Measurements from ENCODE around the gene KRTAP10-3. TPM values are rescaled to one million over a fixed set of nuclear protein-coding genes. Genes with fewer than 3 reads are reported as not detected.
"Not testable (repeated sequence)": the region's sequence is repeated elsewhere in the genome, so short reads cannot be mapped to it uniquely, and the experiment has no call there.

KRTAP10-3 gene
- total RNA-seq, 2 experiments from 2014 or later, result not detected

DNA sequence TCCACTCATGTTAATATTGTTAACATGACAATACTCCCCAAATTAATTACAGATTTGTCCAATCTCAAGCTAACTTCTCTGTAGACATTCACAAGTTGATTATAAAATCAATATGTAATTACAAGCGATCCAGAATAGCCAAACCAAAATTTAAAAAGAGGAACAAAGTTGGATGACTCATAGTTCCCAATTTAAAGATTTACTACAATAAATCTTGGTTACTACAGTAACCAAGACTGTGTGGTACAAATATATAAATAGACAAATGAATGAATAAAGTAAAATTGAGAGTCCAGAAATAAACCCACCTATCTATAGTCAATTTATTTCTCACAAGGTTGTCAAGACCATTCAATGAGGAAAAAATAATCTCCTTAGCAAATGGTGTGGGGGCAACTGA, 7.8 kb upstream of the KRTAP10-3 start:
- DNase-seq, result no peak
- H3K9me3 Mint-ChIP-seq (ENCODE audit: insufficient read depth), result peaks cover 12% of the 10 kb centered on the region
- peaks cover 12% of the 10 kb centered on the region for H3K4me1 Mint-ChIP-seq (ENCODE audit: low read depth)
- no peak overlapping the region for H3K4me3 Mint-ChIP-seq
- CTCF ChIA-PET, result no interaction called here
- ATAC-seq, result no peak
- peaks cover 3% of the 10 kb centered on the region for H3K27me3 Mint-ChIP-seq (ENCODE audit: low read depth)
- no peak overlapping the region for H3K27ac Mint-ChIP-seq
- peaks cover 3% of the 10 kb centered on the region for H3K36me3 Mint-ChIP-seq (ENCODE audit: low read depth)
- POLR2A ChIA-PET, result no interaction called here

DNA sequence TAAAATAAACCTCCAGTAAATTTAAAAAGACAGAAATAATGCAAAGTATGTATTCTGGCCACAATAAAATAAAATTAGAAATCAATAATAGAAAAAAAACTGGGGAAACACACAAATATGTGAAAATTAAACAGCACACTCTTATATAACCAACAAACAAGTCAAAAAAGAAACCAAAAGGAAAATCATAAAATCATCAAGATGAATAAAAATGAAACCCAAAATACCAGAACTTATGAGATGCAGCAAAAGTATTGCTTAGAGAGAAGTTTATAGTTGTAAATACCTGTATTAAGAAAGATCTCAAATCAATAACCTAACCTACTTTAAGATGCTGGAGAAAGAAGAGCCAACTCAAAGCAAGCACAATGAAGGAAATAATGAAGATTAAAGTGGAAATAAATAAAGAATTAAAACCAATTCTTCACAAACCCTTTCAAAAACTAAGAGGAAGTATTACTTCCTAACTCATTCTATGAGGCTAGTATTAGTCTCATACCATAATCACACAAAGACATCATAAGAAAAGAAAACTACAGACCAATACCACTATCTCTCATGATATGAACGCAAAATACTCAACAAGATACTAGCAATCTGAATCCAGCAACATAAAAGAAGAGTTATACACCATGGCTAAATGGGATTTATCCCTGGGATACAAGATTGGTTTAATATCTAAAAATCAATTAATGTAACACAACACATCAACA, 6.4 kb upstream of the KRTAP10-3 start:
- Mint-ChIP-seq H3K27ac (peak overlapping the region; percentile 79), H3K36me3 (ENCODE audit: low read depth) (peaks cover 3% of the 10 kb centered on the region), H3K27me3 (ENCODE audit: low read depth) (peaks cover 9% of the 10 kb centered on the region), H3K9me3 (ENCODE audit: insufficient read depth) (peaks cover 17% of the 10 kb centered on the region), H3K4me1 (ENCODE audit: low read depth) (peaks cover 12% of the 10 kb centered on the region), H3K4me3 (no peak overlapping the region)
- ATAC-seq, result no peak
- DNase-seq, result no peak
- POLR2A ChIA-PET, result no interaction called here
- CTCF ChIA-PET, result no interaction called here

DNA sequence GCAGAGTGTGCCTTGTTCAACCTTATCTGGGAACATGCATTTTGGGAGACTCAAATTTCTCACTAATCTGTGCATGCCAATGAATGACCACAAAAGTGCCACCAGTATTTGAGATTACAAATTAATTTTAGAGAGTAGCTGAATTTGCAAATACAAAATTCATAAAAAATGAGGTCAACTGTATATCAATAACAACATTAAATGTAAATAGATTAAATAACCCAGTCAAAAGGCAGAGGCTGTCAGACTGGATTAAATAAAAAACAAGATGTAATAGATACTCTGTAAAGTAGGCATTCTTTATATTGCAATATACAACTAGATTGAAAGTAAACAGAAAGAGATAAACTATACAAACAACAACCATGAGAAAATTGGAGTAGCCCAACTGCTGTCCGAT, 5.5 kb upstream of the KRTAP10-3 start:
- Mint-ChIP-seq H3K9me3 (ENCODE audit: insufficient read depth) (peaks cover 17% of the 10 kb centered on the region), H3K36me3 (ENCODE audit: low read depth) (peaks cover 3% of the 10 kb centered on the region), H3K27ac (no peak overlapping the region), H3K4me3 (no peak overlapping the region), H3K27me3 (ENCODE audit: low read depth) (peaks cover 14% of the 10 kb centered on the region), H3K4me1 (ENCODE audit: low read depth) (peaks cover 12% of the 10 kb centered on the region)
- CTCF ChIA-PET, result no interaction called here
- ATAC-seq (no peak), DNase-seq (no peak)
- POLR2A ChIA-PET, result no interaction called here

DNA sequence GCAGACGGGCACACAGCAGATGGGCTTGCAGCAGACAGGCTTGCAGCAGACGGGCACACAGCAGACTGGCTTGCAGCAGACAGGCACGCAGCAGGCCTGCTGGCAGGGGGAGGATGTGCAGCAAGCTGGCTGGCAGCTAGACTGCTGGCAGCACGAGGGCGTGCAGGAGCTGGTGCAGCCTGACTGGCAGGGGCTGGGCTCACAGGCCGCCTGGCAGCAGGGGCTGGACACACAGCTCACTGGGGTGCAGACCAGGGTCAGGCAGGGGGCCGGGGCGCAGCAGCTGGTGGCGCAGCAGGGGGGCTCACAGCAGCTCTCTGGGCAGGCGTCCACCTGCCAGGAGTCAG, 293 bp downstream of the KRTAP10-3 start:
- DNase-seq; ATAC-seq; CTCF ChIA-PET; H3K36me3 Mint-ChIP-seq (ENCODE audit: low read depth); H3K4me1 Mint-ChIP-seq (ENCODE audit: low read depth); H3K4me3 Mint-ChIP-seq; H3K27ac Mint-ChIP-seq: not testable (repeated sequence)
- POLR2A ChIA-PET, result interaction anchor here (0.7 kb wide), 1 partner anchor 177 kb away, joined by 4 read pairs; no protein-coding TSS in a partner anchor
- H3K27me3 Mint-ChIP-seq (ENCODE audit: low read depth), result peaks cover 21% of the 10 kb centered on the region
- peaks cover 17% of the 10 kb centered on the region for H3K9me3 Mint-ChIP-seq (ENCODE audit: insufficient read depth)

DNA sequence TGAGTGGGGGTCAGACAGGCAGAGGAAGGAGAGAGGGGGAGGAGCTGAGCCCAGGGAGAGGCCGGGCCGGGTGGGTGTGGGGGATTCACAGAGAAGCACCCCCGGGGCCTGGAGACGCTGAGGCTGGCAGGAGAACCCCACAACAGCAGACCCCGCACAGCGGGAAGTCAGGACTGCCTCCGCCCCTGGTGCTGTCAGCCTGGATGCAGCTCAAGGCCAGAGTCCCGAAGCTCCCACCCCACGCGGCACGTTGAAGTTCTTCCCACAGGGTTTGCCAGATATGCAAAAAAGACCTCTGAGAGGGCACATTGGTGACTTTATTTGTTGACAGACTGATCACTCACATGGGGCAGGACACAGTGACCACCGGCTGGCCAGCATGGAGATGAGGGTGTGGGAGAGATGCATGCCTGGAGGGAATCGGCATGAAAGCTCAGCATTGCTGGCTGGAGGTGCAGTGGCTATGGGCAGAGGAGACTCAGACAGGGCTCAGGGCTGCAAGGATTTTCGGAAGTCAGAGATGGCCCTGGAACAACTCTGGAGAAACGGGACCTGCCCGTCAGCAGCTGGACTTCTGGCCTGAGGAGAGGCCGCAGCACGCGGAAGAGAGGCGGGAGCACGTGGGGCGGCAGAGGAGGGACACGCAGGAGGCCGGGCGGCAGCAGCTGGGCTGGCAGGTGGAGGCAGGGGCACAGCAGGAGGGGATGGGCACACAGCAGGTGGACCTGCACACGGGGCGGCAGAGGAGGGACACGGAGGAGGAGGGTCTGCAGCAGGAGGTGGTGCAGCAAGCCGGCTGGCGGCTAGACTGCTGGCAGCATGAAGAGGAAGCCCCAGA, 885 bp downstream of the KRTAP10-3 start:
- H3K36me3 Mint-ChIP-seq (ENCODE audit: low read depth), result no peaks in the 10 kb centered on the region
- H3K27ac Mint-ChIP-seq, result no peak overlapping the region
- no peak for ATAC-seq
- peaks cover 21% of the 10 kb centered on the region for H3K27me3 Mint-ChIP-seq (ENCODE audit: low read depth)
- DNase-seq, result peak; percentile 13
- H3K4me3 Mint-ChIP-seq, result no peak overlapping the region
- H3K9me3 Mint-ChIP-seq (ENCODE audit: insufficient read depth), result peaks cover 17% of the 10 kb centered on the region
- no peaks in the 10 kb centered on the region for H3K4me1 Mint-ChIP-seq (ENCODE audit: low read depth)
- CTCF ChIA-PET, result interaction anchor here (1.2 kb wide), 1 partner anchor 47 kb away, joined by 3 read pairs; no protein-coding TSS in a partner anchor
- POLR2A ChIA-PET, result no interaction called here

DNA sequence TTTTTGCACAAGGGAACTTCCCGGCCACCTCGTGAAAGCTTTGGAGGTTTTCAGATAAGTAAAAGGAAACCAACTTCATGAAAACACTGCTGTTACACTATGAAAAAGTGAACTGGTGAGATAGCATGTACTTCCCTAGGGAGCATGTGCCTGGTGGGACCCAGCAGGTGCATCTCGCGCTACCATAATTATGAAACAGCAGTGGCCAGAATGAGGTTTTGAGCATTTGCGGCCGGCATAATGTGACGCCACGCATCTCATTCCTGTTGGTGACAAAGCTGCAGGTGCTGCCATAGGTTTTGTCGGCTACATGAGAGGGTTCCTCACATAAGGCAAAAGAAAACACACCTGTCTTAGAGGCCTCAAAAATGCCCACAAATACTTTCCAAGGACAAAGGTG, 1.7 kb downstream of the KRTAP10-3 start:
- Mint-ChIP-seq H3K4me1 (ENCODE audit: low read depth) (no peaks in the 10 kb centered on the region), H3K9me3 (ENCODE audit: insufficient read depth) (peaks cover 9% of the 10 kb centered on the region), H3K36me3 (ENCODE audit: low read depth) (no peaks in the 10 kb centered on the region), H3K27me3 (ENCODE audit: low read depth) (peaks cover 18% of the 10 kb centered on the region), H3K27ac (no peak overlapping the region), H3K4me3 (no peak overlapping the region)
- DNase-seq, result no peak
- ATAC-seq, result no peak
- ChIA-PET POLR2A (no interaction called here), CTCF (interaction anchor here (1.2 kb wide), 1 partner anchor 46 kb away, joined by 3 read pairs; no protein-coding TSS in a partner anchor)

DNA sequence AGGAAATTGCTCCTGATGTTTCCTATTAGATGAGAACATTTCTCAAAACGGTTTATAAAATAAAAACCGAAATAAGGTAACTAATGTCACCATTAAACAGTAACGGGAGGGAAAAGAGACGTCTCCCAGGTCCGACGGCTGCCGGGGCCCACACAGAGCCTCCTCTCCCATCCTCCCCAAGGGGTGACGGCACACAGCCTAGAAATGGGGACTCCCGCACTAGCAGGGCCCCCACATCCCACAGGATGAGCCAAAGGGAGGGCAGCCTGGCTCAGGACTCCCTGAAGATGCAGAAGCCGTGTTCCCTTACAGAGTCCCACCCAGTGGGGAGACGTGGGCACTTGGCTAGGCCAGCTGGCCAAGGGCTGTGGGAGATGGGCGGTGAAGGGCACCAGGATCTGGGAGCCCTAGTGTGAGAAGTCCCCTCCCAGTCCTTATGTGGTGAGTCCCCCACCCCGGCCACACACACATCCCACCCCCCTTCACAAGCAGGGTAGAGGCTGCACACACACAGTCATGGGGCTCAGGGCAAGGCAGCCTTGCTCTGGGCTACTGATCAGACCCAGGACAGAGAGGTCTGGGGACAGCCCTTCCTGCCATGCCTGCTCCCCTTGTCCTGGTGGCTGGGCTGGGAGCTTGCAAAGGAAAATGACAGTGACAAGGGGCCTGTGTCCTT, 3.3 kb downstream of the KRTAP10-3 start:
- POLR2A ChIA-PET, result no interaction called here
- CTCF ChIA-PET, result no interaction called here
- no peaks in the 10 kb centered on the region for H3K4me1 Mint-ChIP-seq (ENCODE audit: low read depth)

DNA sequence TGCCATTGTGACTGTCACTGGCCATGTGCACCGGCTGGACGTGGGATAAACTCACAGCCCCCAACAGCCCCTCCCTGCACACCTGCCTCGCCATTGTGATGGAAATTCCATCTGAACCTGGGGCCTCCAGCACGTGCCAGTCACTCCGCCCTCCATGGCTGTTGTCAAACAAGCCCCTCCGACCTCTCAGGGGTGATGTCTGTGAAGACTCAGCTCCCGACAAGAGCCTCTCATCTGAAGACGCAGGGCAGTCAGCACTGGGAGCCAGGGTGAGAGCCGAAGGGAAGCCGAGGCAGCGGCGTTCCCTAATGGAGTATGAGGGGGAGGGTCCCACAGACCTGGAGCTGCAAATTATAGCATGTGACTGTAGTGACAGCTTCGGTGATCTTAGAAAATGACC, 5.9 kb downstream of the KRTAP10-3 start:
- Mint-ChIP-seq H3K27ac (no peak overlapping the region), H3K4me1 (ENCODE audit: low read depth) (peaks cover 11% of the 10 kb centered on the region), H3K9me3 (ENCODE audit: insufficient read depth) (peaks cover 6% of the 10 kb centered on the region), H3K27me3 (ENCODE audit: low read depth) (peaks cover 2% of the 10 kb centered on the region), H3K36me3 (ENCODE audit: low read depth) (peaks cover 7% of the 10 kb centered on the region), H3K4me3 (no peak overlapping the region)
- CTCF ChIA-PET, result no interaction called here
- DNase-seq (peak; percentile 9), ATAC-seq (no peak)
- POLR2A ChIA-PET, result no interaction called here

More for the DNA sequence above, 3.3 kb downstream of the KRTAP10-3 start:
- no peak overlapping the region for H3K27ac Mint-ChIP-seq
- no peaks in the 10 kb centered on the region for H3K9me3 Mint-ChIP-seq (ENCODE audit: insufficient read depth)
- H3K27me3 Mint-ChIP-seq (ENCODE audit: low read depth), result peaks cover 13% of the 10 kb centered on the region
- no peak overlapping the region for H3K4me3 Mint-ChIP-seq
- no peaks in the 10 kb centered on the region for H3K36me3 Mint-ChIP-seq (ENCODE audit: low read depth)
- no peak for ATAC-seq
- DNase-seq, result no peak

DNA sequence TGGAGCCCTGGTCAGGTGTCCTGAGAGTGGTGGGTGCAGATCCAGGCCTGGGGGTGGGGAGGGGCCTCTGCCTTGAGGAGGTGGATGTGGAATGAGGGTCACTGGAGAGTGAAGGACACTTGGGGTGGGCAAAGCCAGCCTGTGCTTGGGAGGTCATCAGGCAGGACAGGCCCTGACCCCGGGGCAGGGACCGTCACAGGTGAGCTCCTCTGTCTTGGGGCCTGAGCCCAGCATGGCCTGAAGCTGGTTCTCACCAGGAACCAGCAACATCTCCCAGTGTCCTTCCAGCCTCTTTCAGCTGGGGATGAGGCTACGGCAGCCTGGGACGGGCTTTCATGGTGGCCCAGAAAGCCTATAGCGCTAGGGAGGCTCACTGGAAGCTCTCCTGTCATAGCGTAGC, 6.5 kb downstream of the KRTAP10-3 start:
- Mint-ChIP-seq H3K4me3 (no peak overlapping the region), H3K9me3 (ENCODE audit: insufficient read depth) (peaks cover 11% of the 10 kb centered on the region), H3K4me1 (ENCODE audit: low read depth) (peaks cover 16% of the 10 kb centered on the region), H3K27me3 (ENCODE audit: low read depth) (peaks cover 2% of the 10 kb centered on the region), H3K36me3 (ENCODE audit: low read depth) (peaks cover 13% of the 10 kb centered on the region), H3K27ac (no peak overlapping the region)
- DNase-seq, result peak; percentile 4
- POLR2A ChIA-PET, result no interaction called here
- no peak for ATAC-seq
- CTCF ChIA-PET, result no interaction called here

DNA sequence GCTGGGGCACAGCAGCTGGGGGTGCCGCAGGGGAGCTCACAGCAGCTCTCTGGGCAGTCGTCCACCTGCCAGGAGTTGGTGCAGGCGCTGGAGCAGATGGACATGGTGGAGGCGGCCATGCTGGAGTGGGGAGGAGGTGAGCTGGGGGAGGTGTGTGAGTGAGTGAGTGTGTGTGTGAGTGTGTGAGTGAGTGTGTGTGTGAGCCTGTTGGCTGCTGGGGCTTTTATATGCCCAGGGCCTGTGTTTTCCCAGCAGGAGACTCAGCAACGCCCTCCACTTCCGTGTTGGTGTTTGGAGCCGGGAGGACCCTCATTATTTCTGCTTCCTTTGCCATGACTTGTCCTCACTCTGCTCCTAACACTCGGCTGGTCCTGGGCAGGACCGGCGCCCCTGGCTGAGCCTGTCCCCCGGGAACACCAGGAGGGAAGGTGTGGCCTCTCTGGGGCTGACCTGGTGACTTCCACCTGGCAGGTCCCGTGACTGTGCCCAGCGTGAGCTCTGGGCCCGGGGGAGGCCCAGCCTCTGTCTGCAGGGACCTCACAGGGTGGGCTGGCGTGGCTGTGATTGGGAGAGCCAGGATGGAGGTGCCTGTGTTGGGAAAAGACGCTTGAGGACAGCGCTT, 7.1 kb downstream of the KRTAP10-3 start, which contains the start of gene KRTAP10-2:
Gene KRTAP10-2 (minus strand): TSS at position 166 of the 622 bp plus-strand sequence. CDS start 47 bp downstream, at position 119.
- H3K27ac Mint-ChIP-seq, result no peak within 1 kb of the TSS
- CTCF ChIA-PET, result no interaction called here
- POLR2A ChIA-PET, result no interaction called here
- peak; percentile 16 for DNase-seq
- H3K27me3 Mint-ChIP-seq (ENCODE audit: low read depth), result peaks cover 2% of the 10 kb centered on the region
- H3K36me3 Mint-ChIP-seq (ENCODE audit: low read depth), result peaks cover 20% of the 10 kb centered on the region
- peaks cover 18% of the 10 kb centered on the region for H3K9me3 Mint-ChIP-seq (ENCODE audit: insufficient read depth)
- H3K4me3 Mint-ChIP-seq, result no peak within 1 kb of the TSS
- H3K4me1 Mint-ChIP-seq (ENCODE audit: low read depth), result peaks cover 21% of the 10 kb centered on the region
- no peak for ATAC-seq

DNA sequence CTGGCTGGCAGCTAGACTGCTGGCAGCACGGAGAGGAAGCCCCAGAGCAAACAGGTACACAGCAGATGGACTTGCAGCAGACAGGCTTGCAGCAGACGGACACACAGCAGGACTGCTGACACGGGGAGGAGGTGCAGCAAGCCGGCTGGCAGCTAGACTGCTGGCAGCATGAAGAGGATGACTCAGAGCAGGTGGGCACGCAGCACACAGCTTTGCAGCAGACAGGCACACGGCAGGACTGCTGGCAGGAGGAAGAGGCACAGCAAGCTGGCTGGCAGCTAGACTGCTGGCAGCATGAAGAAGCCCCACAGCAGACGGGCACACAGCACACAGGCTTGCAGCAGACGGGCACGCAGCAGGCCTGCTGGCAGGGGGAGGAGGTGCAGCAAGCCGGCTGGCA, 7.8 kb downstream of the KRTAP10-3 start:
- DNase-seq (no peak), ATAC-seq (no peak)
- Mint-ChIP-seq H3K36me3 (ENCODE audit: low read depth) (peaks cover 22% of the 10 kb centered on the region), H3K9me3 (ENCODE audit: insufficient read depth) (peaks cover 20% of the 10 kb centered on the region), H3K27ac (no peak overlapping the region), H3K27me3 (ENCODE audit: low read depth) (peaks cover 2% of the 10 kb centered on the region), H3K4me3 (no peak overlapping the region), H3K4me1 (ENCODE audit: low read depth) (peaks cover 21% of the 10 kb centered on the region)
- CTCF ChIA-PET, result no interaction called here
- POLR2A ChIA-PET, result no interaction called here

Measured in activated CD8-positive, alpha-beta T cell treated with anti-CD3 and anti-CD28 coated beads, Interleukin-2, amount 10 ng/mL, durations not matched to agents 7 days and 5 days (primary cell).